Measurements from ENCODE around the gene UNC13C.

The UNC13C gene

GRCh38 chr15:54644796-54645195, 666.6 kb downstream of the UNC13C start:
- Histone ChIP-seq H3K4me3 (replicated peaks; ENCODE audit: low read depth, low read length) (no peak overlapping the region), H3K27me3 (replicated peaks; ENCODE audit: control insufficient read depth, insufficient read depth, low read length) (no peaks in the 10 kb centered on the region), H3K36me3 (ENCODE audit: control insufficient read depth, insufficient read depth, low read length) (no peaks in the 10 kb centered on the region)
- no peak for DNase-seq (ENCODE audit: extremely low read depth, insufficient read length)
- TF ChIP-seq, protein P1, sequence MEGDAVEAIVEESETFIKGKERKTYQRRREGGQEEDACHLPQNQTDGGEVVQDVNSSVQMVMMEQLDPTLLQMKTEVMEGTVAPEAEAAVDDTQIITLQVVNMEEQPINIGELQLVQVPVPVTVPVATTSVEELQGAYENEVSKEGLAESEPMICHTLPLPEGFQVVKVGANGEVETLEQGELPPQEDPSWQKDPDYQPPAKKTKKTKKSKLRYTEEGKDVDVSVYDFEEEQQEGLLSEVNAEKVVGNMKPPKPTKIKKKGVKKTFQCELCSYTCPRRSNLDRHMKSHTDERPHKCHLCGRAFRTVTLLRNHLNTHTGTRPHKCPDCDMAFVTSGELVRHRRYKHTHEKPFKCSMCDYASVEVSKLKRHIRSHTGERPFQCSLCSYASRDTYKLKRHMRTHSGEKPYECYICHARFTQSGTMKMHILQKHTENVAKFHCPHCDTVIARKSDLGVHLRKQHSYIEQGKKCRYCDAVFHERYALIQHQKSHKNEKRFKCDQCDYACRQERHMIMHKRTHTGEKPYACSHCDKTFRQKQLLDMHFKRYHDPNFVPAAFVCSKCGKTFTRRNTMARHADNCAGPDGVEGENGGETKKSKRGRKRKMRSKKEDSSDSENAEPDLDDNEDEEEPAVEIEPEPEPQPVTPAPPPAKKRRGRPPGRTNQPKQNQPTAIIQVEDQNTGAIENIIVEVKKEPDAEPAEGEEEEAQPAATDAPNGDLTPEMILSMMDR (IDR thresholded peaks at IDR 0.05; ENCODE audit: insufficient read depth, low read length, poor library complexity, severe bottlenecking) = no peak

- Histone ChIP-seq H3K36me3 (ENCODE audit: control insufficient read depth, insufficient read depth, low read length) (no peaks in the 10 kb centered on the region), H3K4me3 (replicated peaks; ENCODE audit: low read depth, low read length) (no peak overlapping the region), H3K27me3 (replicated peaks; ENCODE audit: control insufficient read depth, insufficient read depth, low read length) (no peaks in the 10 kb centered on the region)
- TF ChIP-seq, protein P1 (IDR thresholded peaks at IDR 0.05; ENCODE audit: insufficient read depth, low read length, poor library complexity, severe bottlenecking) = no peak
- DNase-seq (ENCODE audit: extremely low read depth, insufficient read length) = no peak
These were observed 681.4 kb downstream of the UNC13C start for GRCh38 chr15:54659646-54660045.

- TF ChIP-seq, protein P1 (IDR thresholded peaks at IDR 0.05; ENCODE audit: insufficient read depth, low read length, poor library complexity, severe bottlenecking) = no peak
- Histone ChIP-seq H3K36me3 (ENCODE audit: control insufficient read depth, insufficient read depth, low read length) (no peaks in the 10 kb centered on the region), H3K27me3 (replicated peaks; ENCODE audit: control insufficient read depth, insufficient read depth, low read length) (no peaks in the 10 kb centered on the region), H3K4me3 (replicated peaks; ENCODE audit: low read depth, low read length) (no peak overlapping the region)
- DNase-seq (ENCODE audit: extremely low read depth, insufficient read length) = no peak
These were observed 682.1 kb downstream of the UNC13C start for GRCh38 chr15:54660356-54660755.

DNA sequence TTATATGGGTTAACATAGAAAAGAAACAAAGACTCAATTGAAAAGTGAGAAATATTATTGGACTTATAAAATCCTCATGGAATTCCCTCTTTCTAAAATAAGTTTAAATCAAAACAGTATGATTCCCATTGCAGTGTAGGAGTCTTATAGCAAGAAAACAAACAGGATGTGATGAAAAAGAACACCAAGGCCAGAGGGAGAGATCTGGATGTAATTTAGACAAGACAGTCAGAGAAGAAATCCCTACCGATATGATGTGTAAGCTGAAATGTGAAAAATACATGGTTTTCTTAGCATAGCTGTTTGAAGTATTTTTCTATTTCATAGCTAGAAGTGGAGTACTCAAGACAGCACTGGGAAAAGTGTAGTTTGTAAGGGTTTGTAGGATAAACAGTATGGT, 697.0 kb downstream of the UNC13C start:
- Histone ChIP-seq H3K36me3 (ENCODE audit: control insufficient read depth, insufficient read depth, low read length) (no peaks in the 10 kb centered on the region), H3K4me3 (replicated peaks; ENCODE audit: low read depth, low read length) (no peak overlapping the region)

GRCh38 chr15:54681584-54681983, 703.3 kb downstream of the UNC13C start:
- DNase-seq (ENCODE audit: extremely low read depth, insufficient read length) = no peak
- Histone ChIP-seq H3K27me3 (replicated peaks; ENCODE audit: control insufficient read depth, insufficient read depth, low read length) (no peaks in the 10 kb centered on the region), H3K4me3 (replicated peaks; ENCODE audit: low read depth, low read length) (no peak overlapping the region), H3K36me3 (ENCODE audit: control insufficient read depth, insufficient read depth, low read length) (no peaks in the 10 kb centered on the region)
- TF ChIP-seq, protein P1 (IDR thresholded peaks at IDR 0.05; ENCODE audit: insufficient read depth, low read length, poor library complexity, severe bottlenecking) = no peak

More for the DNA sequence above, 697.0 kb downstream of the UNC13C start:
- TF ChIP-seq, protein P1 (IDR thresholded peaks at IDR 0.05; ENCODE audit: insufficient read depth, low read length, poor library complexity, severe bottlenecking) = no peak
- H3K27me3 ChIP-seq (replicated peaks; ENCODE audit: control insufficient read depth, insufficient read depth, low read length) = no peaks in the 10 kb centered on the region
- no peak for DNase-seq (ENCODE audit: extremely low read depth, insufficient read length)

Data from GM06990 (cell line).